HCT116 (cell line): ENCODE results near the gene LILRB1. TPM values are rescaled to one million over a fixed set of nuclear protein-coding genes. Genes with fewer than 3 reads are reported as not detected.

Experiments
- ATAC-seq: fragments of 200-7000 bp; cut with Tn5 transposase; 2 replicates; pipeline ENCODE4 v1.9.1; 2020; ENCODE audit warnings: mild to moderate bottlenecking, moderate library complexity
- BruUV-seq: library from RNA; stranded (reverse); fragments of 400-500 nt; replicated peaks from 2 replicates; lab custom pipeline; 2021; lab: Mats Ljungman, UMichigan
- CTCF ChIA-PET: fragments of 300-600 bp; sonication (Branson Sonifier 250); formaldehyde crosslinking; loops from one replicate; lab custom pipeline; 2021; ENCODE audit warnings: antibody characterized with exemption; lab: Charles Lee
- POLR2A ChIA-PET: fragments of 300-600, 350-600 bp; sonication (Branson Sonifier 250); formaldehyde crosslinking; loops from one replicate; lab custom pipeline; 2021; ENCODE audit warnings: antibody characterized with exemption; lab: Charles Lee
- RAD21 ChIA-PET, 2 experiments: fragments of 300-600 bp; sonication (Branson Sonifier 250); formaldehyde crosslinking; loops; one replicate each; lab custom pipeline; 2023; ENCODE audit warnings: low total read pairs in 2 of 2; ENCODE audit not compliant: uncharacterized antibody in 2 of 2, unreplicated experiment in 2 of 2, low non-redundant PET in 1 of 2; lab: Charles Lee
- DNase-seq: peaks from one replicate; pipeline ENCODE4 v3.0.0-alpha.2; 2010; ENCODE audit warnings: low read depth, low spot score
- H2AFZ ChIP-seq: fragments of 200-600 bp; shearing (Covaris generic), sonication (generic); 2 replicates; pipeline ENCODE4 v1.6.1; 2017; ENCODE audit warnings: low read depth, mixed run types, mixed read lengths, antibody characterized with exemption, low read length; ENCODE audit not compliant: poor library complexity, severe bottlenecking
- H3K27ac ChIP-seq: 2 replicates; pipeline ENCODE4 v1.5.1; 2012; ENCODE audit warnings: low read depth, low read length
- H3K27me3 ChIP-seq: fragments of 200-600 bp; sonication (generic); 2 replicates; pipeline ENCODE4 v1.6.1; 2016; ENCODE audit warnings: mixed run types, low read length, mixed read lengths; ENCODE audit not compliant: insufficient read depth
- H3K36me3 ChIP-seq, 2 experiments: fragments of 200-500 bp in 1 of 2; fragments of 200-600 bp in 1 of 2; sonication (Bioruptor generic) in 1 of 2; sonication (generic) in 1 of 2; 2 replicates each; pipeline versions ENCODE4 v1.5.1 to v1.6.1; 2014 to 2016; ENCODE audit warnings: low read length in 2 of 2, inconsistent platforms in 1 of 2, mixed read lengths in 1 of 2, mixed run types in 1 of 2; ENCODE audit not compliant: insufficient read depth in 2 of 2, control insufficient read depth in 1 of 2
- H3K4me1 ChIP-seq, 2 experiments: fragments of 200-600 bp in 1 of 2; sonication (generic) in 1 of 2; 2 replicates each; pipeline versions ENCODE4 v1.5.1 to v1.6.1; 2012 to 2017; ENCODE audit warnings: low read length in 2 of 2, inconsistent platforms in 1 of 2, mild to moderate bottlenecking in 1 of 2, mixed read lengths in 1 of 2, mixed run types in 1 of 2, moderate library complexity in 1 of 2; ENCODE audit not compliant: insufficient read depth in 2 of 2, control insufficient read depth in 1 of 2
- H3K4me2 ChIP-seq: fragments of 200-600 bp; sonication (generic); 2 replicates; pipeline ENCODE4 v1.6.1; 2017; ENCODE audit warnings: mixed run types, low read length, mixed read lengths
- H3K4me3 ChIP-seq, 2 experiments: fragments of 200-600 bp in 1 of 2; sonication (generic) in 1 of 2; replicated peaks in 1 of 2; 2 replicates each; pipeline ENCODE4 v1.5.1; 2011 to 2016; ENCODE audit warnings: low read length in 2 of 2, control low read depth in 1 of 2, low read depth in 1 of 2, mild to moderate bottlenecking in 1 of 2, mixed read lengths in 1 of 2, mixed run types in 1 of 2
- H3K79me2 ChIP-seq: fragments of 200-600 bp; sonication (generic); 2 replicates; pipeline ENCODE4 v1.6.1; 2017; ENCODE audit warnings: mild to moderate bottlenecking, mixed run types, low read length, moderate library complexity, mixed read lengths; ENCODE audit not compliant: insufficient read depth
- H3K9ac ChIP-seq: fragments of 200-600 bp; sonication (generic); 2 replicates; pipeline ENCODE4 v1.6.1; 2016; ENCODE audit warnings: low read length, mixed read lengths
- H3K9me2 ChIP-seq: fragments of 200-600 bp; sonication (generic), shearing (Covaris generic); 2 replicates; pipeline ENCODE4 v1.6.1; 2017; ENCODE audit warnings: mixed run types, mild to moderate bottlenecking, moderate library complexity; ENCODE audit not compliant: insufficient read depth
- H3K9me3 ChIP-seq, 2 experiments: fragments of 200-500 bp in 1 of 2; fragments of 200-600 bp in 1 of 2; sonication (Bioruptor generic) in 1 of 2; sonication (generic) in 1 of 2; 2 replicates each; pipeline ENCODE4 v1.6.1; 2014 to 2017; ENCODE audit warnings: low read length in 2 of 2, mixed read lengths in 2 of 2, inconsistent platforms in 1 of 2, low read depth in 1 of 2, mild to moderate bottlenecking in 1 of 2, mixed run types in 1 of 2, moderate library complexity in 1 of 2; ENCODE audit not compliant: control insufficient read depth in 1 of 2, insufficient read depth in 1 of 2
- H4K20me1 ChIP-seq: fragments of 200-600 bp; sonication (generic), shearing (Covaris generic); 2 replicates; pipeline ENCODE4 v1.6.1; 2017; ENCODE audit warnings: mixed run types, mild to moderate bottlenecking, moderate library complexity; ENCODE audit not compliant: insufficient read depth
- EGR1 ChIP-seq: IDR thresholded peaks from 2 replicates; pipeline ENCODE4 v1.6.1; 2012; ENCODE audit warnings: low read depth
- ELF1 ChIP-seq: IDR thresholded peaks from 2 replicates; pipeline ENCODE4 v1.6.1; 2012; ENCODE audit warnings: low read depth, borderline replicate concordance
- EZH2 ChIP-seq: fragments of 200-600 bp; sonication (generic); IDR thresholded peaks from 2 replicates; pipeline ENCODE4 v1.6.1; 2017; ENCODE audit warnings: antibody characterized with exemption, mixed run types
- FOSL1 ChIP-seq: IDR thresholded peaks from 2 replicates; pipeline ENCODE4 v1.6.1; 2012; ENCODE audit warnings: low read depth
- MAX ChIP-seq: IDR thresholded peaks from 2 replicates; pipeline ENCODE4 v1.6.1; 2012
- RAD21 ChIP-seq: IDR thresholded peaks from 2 replicates; pipeline ENCODE4 v1.6.1; 2012; ENCODE audit warnings: low read depth, mild to moderate bottlenecking
- REST ChIP-seq: IDR thresholded peaks from 2 replicates; pipeline ENCODE4 v1.6.1; 2012; ENCODE audit warnings: low read depth
- SRF ChIP-seq: IDR thresholded peaks from 2 replicates; pipeline ENCODE4 v1.6.1; 2012; ENCODE audit warnings: low read depth
- ZFX ChIP-seq: fragments of 450-650 bp; IDR thresholded peaks from 2 replicates; pipeline ENCODE4 v1.6.1; 2017
- ZNF274 ChIP-seq: fragments of 200-500 bp; sonication (Bioruptor generic); IDR thresholded peaks from 2 replicates; pipeline ENCODE4 v1.6.1; 2014; ENCODE audit warnings: mild to moderate bottlenecking, low read depth, low read length, inconsistent platforms
- intact Hi-C: fragments of 100-400 bp; cut with micrococcal nuclease; formaldehyde crosslinking; loops from 2 replicates; pipeline ENCODE4 v1.10.0; 2022
- total RNA-seq: library from RNA; stranded (reverse); gene quantifications from one replicate; pipeline ENCODE4 v1.2.1, GENCODE V29; 2021; ENCODE audit not compliant: unreplicated experiment

The LILRB1 gene
- total RNA-seq, 1 experiment from 2014 or later, result not detected

- no peak overlapping the region for H3K27ac ChIP-seq
- H3K4me1 ChIP-seq, result no peaks in the 10 kb centered on the region
- no peak for ATAC-seq
- peaks cover 31% of the 10 kb centered on the region for H3K27me3 ChIP-seq
- no peaks in the 10 kb centered on the region for H3K9me2 ChIP-seq
- H2AFZ ChIP-seq, result no peak overlapping the region
- no peaks in the 10 kb centered on the region for H3K36me3 ChIP-seq
- intact Hi-C loops, result no loop called here
- BruUV-seq, result no TSS peak
- no peak overlapping the region for H3K4me3 ChIP-seq
- TF ChIP-seq EGR1, result no peak
- no peaks in the 10 kb centered on the region for H3K9me3 ChIP-seq
- ChIA-PET CTCF (no interaction called here), POLR2A (no interaction called here), RAD21 (no interaction called here)
- no peak overlapping the region for H3K9ac ChIP-seq
- H3K4me2 ChIP-seq, result no peak overlapping the region
- no peak for DNase-seq
- no peaks in the 10 kb centered on the region for H3K79me2 ChIP-seq
- H4K20me1 ChIP-seq, result no peaks in the 10 kb centered on the region
Measured at GRCh38 chr19:54608205-54608604, 22.1 kb upstream of the LILRB1 start.

GRCh38 chr19:54608792-54609191 lies 21.5 kb upstream of the LILRB1 start:
- DNase-seq (no peak), ATAC-seq (no peak)
- Histone ChIP-seq H4K20me1 (no peaks in the 10 kb centered on the region), H3K9ac (no peak overlapping the region), H2AFZ (no peak overlapping the region), H3K36me3 (no peaks in the 10 kb centered on the region), H3K27ac (no peak overlapping the region), H3K27me3 (peaks cover 30% of the 10 kb centered on the region), H3K79me2 (no peaks in the 10 kb centered on the region), H3K4me3 (no peak overlapping the region), H3K4me1 (no peaks in the 10 kb centered on the region), H3K9me3 (no peaks in the 10 kb centered on the region), H3K9me2 (no peaks in the 10 kb centered on the region), H3K4me2 (no peak overlapping the region)
- TF ChIP-seq MAX (no peak), EZH2 (no peak), SRF (no peak), EGR1 (no peak), FOSL1 (no peak), ELF1 (no peak), ZNF274 (no peak), RAD21 (no peak), REST (no peak), ZFX (no peak)
- POLR2A ChIA-PET, result no interaction called here
- RAD21 ChIA-PET, result no interaction called here
- intact Hi-C loops, result no loop called here
- CTCF ChIA-PET, result no interaction called here
- no TSS peak for BruUV-seq
